K562 (cell line): ENCODE results near the gene ST6GALNAC3. TPM values are rescaled to one million over a fixed set of nuclear protein-coding genes. Genes with fewer than 3 reads are reported as not detected.

Experiments
- ATAC-seq: fragments of 200-7000 bp; cut with Tn5 transposase; 3 replicates; pipeline ENCODE4 v1.9.1; 2020; ENCODE audit warnings: moderate library complexity
- BruUV-seq: library from RNA; stranded (reverse); fragments of 400-500 nt; replicated peaks from 2 replicates; lab custom pipeline; 2021; lab: Mats Ljungman, UMichigan
- CTCF ChIA-PET: fragments of 300-600 bp; formaldehyde crosslinking; extraction: SDS; loops from one replicate; lab custom pipeline; 2021; ENCODE audit warnings: low intra/inter-chr PET ratio; lab: Yijun Ruan, JAX
- POLR2A ChIA-PET: fragments of 300-600, 350-650 bp; sonication (Branson Sonifier 250); formaldehyde crosslinking; extraction: SDS; loops from one replicate; lab custom pipeline; 2021; ENCODE audit warnings: antibody characterized with exemption, inconsistent platforms; lab: Yijun Ruan, JAX
- DNase-seq, 4 experiments: peaks; one replicate each; pipeline versions ENCODE4 v3.0.0 to v3.0.0-alpha.2; 2011 to 2018; ENCODE audit warnings: low spot score in 3 of 4, mixed read lengths in 3 of 4; ENCODE audit errors: extremely low read depth in 1 of 4
- FAIRE-seq: peaks from 2 replicates; lab custom pipeline; 2011; peaks lifted over from hg19 to GRCh38; lab: Jason Lieb, UNC
- H2AFZ ChIP-seq: 2 replicates; pipeline ENCODE4 v1.6.0; 2011; ENCODE audit warnings: low read depth, low read length, control low read depth, inconsistent platforms
- H3K27ac ChIP-seq: fragments of 200-600 bp; 3 replicates; pipeline ENCODE4 v1.8.0; 2011; ENCODE audit warnings: low read depth, mild to moderate bottlenecking, control low read depth, inconsistent platforms, low read length, moderate library complexity, mixed read lengths; ENCODE audit errors: extremely low read depth
- H3K27me3 ChIP-seq, 2 experiments: fragments of 300-600 bp in 1 of 2; 2 replicates in 1 of 2; 3 replicates in 1 of 2; pipeline versions ENCODE4 v1.6.0 to v1.8.0; 2011; ENCODE audit warnings: inconsistent platforms in 2 of 2, low read length in 2 of 2, mild to moderate bottlenecking in 1 of 2, mixed read lengths in 1 of 2, moderate library complexity in 1 of 2; ENCODE audit not compliant: control insufficient read depth in 2 of 2, insufficient read depth in 2 of 2
- H3K36me3 ChIP-seq: fragments of 300-600 bp; 3 replicates; pipeline ENCODE4 v1.8.0; 2011; ENCODE audit warnings: mild to moderate bottlenecking, low read length, inconsistent platforms; ENCODE audit not compliant: control insufficient read depth, insufficient read depth
- H3K4me1 ChIP-seq, 2 experiments: fragments of 200-600 bp in 1 of 2; replicated peaks in 1 of 2; 2 replicates in 1 of 2; 3 replicates in 1 of 2; pipeline versions ENCODE4 v1.5.1 to v1.8.0; 2011; ENCODE audit warnings: inconsistent platforms in 2 of 2, low read length in 2 of 2, mild to moderate bottlenecking in 1 of 2, mixed read lengths in 1 of 2, moderate library complexity in 1 of 2; ENCODE audit not compliant: control insufficient read depth in 2 of 2, insufficient read depth in 2 of 2
- H3K4me2 ChIP-seq: 2 replicates; pipeline ENCODE4 v1.6.1; 2011; ENCODE audit warnings: low read length, control low read depth, inconsistent platforms, mixed read lengths; ENCODE audit not compliant: insufficient read depth
- H3K4me3 ChIP-seq: fragments of 200-600 bp; sonication (generic), shearing (Covaris generic); 2 replicates; pipeline ENCODE4 v1.5.1; 2016; ENCODE audit warnings: control low read depth, inconsistent platforms
- H3K79me2 ChIP-seq: fragments of 200-600 bp; 3 replicates; pipeline ENCODE4 v1.8.0; 2011; ENCODE audit warnings: low read length, inconsistent platforms; ENCODE audit not compliant: control insufficient read depth, insufficient read depth
- H3K9ac ChIP-seq, 2 experiments: 2 replicates each; pipeline versions ENCODE4 v1.6.0 to v1.6.1; 2011; ENCODE audit warnings: low read depth in 2 of 2, low read length in 2 of 2, control low read depth in 1 of 2, inconsistent platforms in 1 of 2, mild to moderate bottlenecking in 1 of 2, mixed read lengths in 1 of 2; ENCODE audit not compliant: insufficient read depth in 1 of 2
- H3K9me1 ChIP-seq: one replicate; pipeline ENCODE4 v1.6.0; 2011; ENCODE audit warnings: inconsistent platforms, mild to moderate bottlenecking, low read length, moderate library complexity; ENCODE audit not compliant: control insufficient read depth, insufficient read depth
- H3K9me3 ChIP-seq: replicated peaks from 2 replicates; pipeline ENCODE4 v1.5.1; 2011; ENCODE audit warnings: low read depth, low read length, inconsistent platforms; ENCODE audit not compliant: control insufficient read depth, insufficient read depth
- H4K20me1 ChIP-seq: replicated peaks from 2 replicates; pipeline ENCODE4 v1.6.1; 2011; ENCODE audit warnings: low read length, inconsistent platforms, mixed read lengths; ENCODE audit not compliant: control insufficient read depth, insufficient read depth
- HNRNPK ChIP-seq: fragments of 200-400 bp; formaldehyde crosslinking; IDR thresholded peaks from one replicate; pipeline ENCODE4 v1.6.1; 2018; ENCODE audit warnings: mild to moderate bottlenecking, low read depth, low read length; ENCODE audit not compliant: poor library complexity, severe bottlenecking
- NCOA4 ChIP-seq: fragments of 450-650 bp; IDR thresholded peaks from 2 replicates; pipeline ENCODE4 v1.6.1; 2018; ENCODE audit warnings: mild to moderate bottlenecking; ENCODE audit not compliant: partially characterized antibody
- NUFIP1 ChIP-seq: fragments of 450-650 bp; IDR thresholded peaks from 2 replicates; pipeline ENCODE4 v1.6.1; 2018; ENCODE audit not compliant: partially characterized antibody
- SIN3B ChIP-seq: fragments of 450-650 bp; IDR thresholded peaks from 2 replicates; pipeline ENCODE4 v1.6.1; 2017; ENCODE audit warnings: low read depth, mild to moderate bottlenecking, moderate library complexity
- SLC30A9 ChIP-seq: fragments of 250-450 bp; sonication (Bioruptor Pico); IDR thresholded peaks from 2 replicates; pipeline ENCODE4 v1.8.0; 2022; ENCODE audit warnings: mild to moderate bottlenecking, moderate library complexity
- SMAD3 ChIP-seq: fragments of 450-650 bp; formaldehyde crosslinking; conservative IDR thresholded peaks from 2 replicates; pipeline ENCODE4 v1.4.0; 2020; ENCODE audit warnings: mild to moderate bottlenecking
- TBP ChIP-seq: optimal IDR thresholded peaks from 2 replicates; pipeline ENCODE3; 2011; ENCODE audit warnings: low read depth, low read length, improper control_type of control experiment
- ZBTB7A ChIP-seq: IDR thresholded peaks from 2 replicates; pipeline ENCODE4 v1.6.1; 2011; ENCODE audit warnings: low read depth, mild to moderate bottlenecking, low read length, moderate library complexity, borderline replicate concordance; ENCODE audit not compliant: control insufficient read depth
- ZC3H8 ChIP-seq: fragments of 450-650 bp; IDR thresholded peaks from 2 replicates; pipeline ENCODE4 v1.6.1; 2017
- ZFP30 ChIP-seq: fragments of 250-450 bp; sonication (Bioruptor Pico); IDR thresholded peaks from 2 replicates; pipeline ENCODE4 v1.8.0; 2022; ENCODE audit warnings: moderate library complexity, mild to moderate bottlenecking, inconsistent platforms, borderline replicate concordance
- ZNF551 ChIP-seq: fragments of 250-450 bp; sonication (Bioruptor Pico); IDR thresholded peaks from 2 replicates; pipeline ENCODE4 v1.5.0; 2021; ENCODE audit warnings: mild to moderate bottlenecking, moderate library complexity
- ZZZ3 ChIP-seq: fragments of 450-650 bp; IDR thresholded peaks from 2 replicates; pipeline ENCODE4 v1.6.1; 2016; ENCODE audit warnings: antibody characterized with exemption, mild to moderate bottlenecking, moderate library complexity
- WGBS: fragments of 100-300 bp; shearing (Covaris generic); methylation state at CpG from one replicate; pipeline ENCODE4 v1.1.6; 2016; ENCODE audit warnings: low coverage, mixed read lengths; ENCODE audit not compliant: insufficient coverage; ENCODE audit errors: missing lambda C conversion rate; 5-methylcytosine and 5-hydroxymethylcytosine counted together
- in situ Hi-C: fragments of 300-500 bp; cut with MboI; formaldehyde crosslinking; loops from 4 replicates; pipeline ENCODE4 v1.15.0; 2018; ENCODE audit warnings: inconsistent platforms, mixed read lengths
- intact Hi-C: fragments of 100-400 bp; cut with micrococcal nuclease; formaldehyde crosslinking; loops from 2 replicates; pipeline ENCODE4 v1.14.2; 2022
- polyA plus RNA-seq, 8 experiments: library from polyadenylated mRNA; depleted of rRNA in 4 of 8; stranded (reverse) in 5 of 8; unstranded in 3 of 8; fragments of >200 nt; fragmentation: Nextera tagmentation in 2 of 8; fragmentation: Illumina TruSeq in 1 of 8; extraction: Ambion mirVana in 2 of 8; extraction: Trizol in 1 of 8; gene quantifications; 2 replicates each; pipeline versions ENCODE4 v1.2.1 to v1.2.3, GENCODE V29; 2011 to 2014; ENCODE audit warnings: inconsistent platforms in 1 of 8, missing spikeins in 1 of 8
- total RNA-seq, 7 experiments: library from RNA; depleted of rRNA in 6 of 7; stranded (reverse); fragments of >200 nt in 6 of 7; fragmentation: Illumina TruSeq in 2 of 7; extraction: Trizol in 2 of 7; gene quantifications; 2 replicates each; pipeline versions ENCODE4 v1.2.1 to v1.2.3, GENCODE V29; 2011 to 2021; ENCODE audit warnings: low replicate concordance in 1 of 7
- TF ChIP-seq, protein P1 (sequence below): fragments of 250-450 bp; sonication (Bioruptor Pico); IDR thresholded peaks from 2 replicates; pipeline ENCODE4 v1.8.0; 2021; ENCODE audit warnings: borderline replicate concordance, mild to moderate bottlenecking, moderate library complexity; ENCODE audit not compliant: poor library complexity, severe bottlenecking
- TF ChIP-seq, protein P2 (sequence below), 2 experiments: IDR thresholded peaks in 1 of 2; conservative IDR thresholded peaks in 1 of 2; 2 replicates each; pipeline ENCODE4 v1.6.1; 2016; ENCODE audit warnings: low read depth in 2 of 2, mild to moderate bottlenecking in 1 of 2, missing compliant biosample characterization in 1 of 2, missing genetic modification characterization in 1 of 2, moderate library complexity in 1 of 2

ST6GALNAC3 gene
- total and polyA plus RNA-seq, 9 of the 15 experiments (the other 6 are each of a cell fraction or from before 2014, with no cell fraction given): 0.04 to 0.29 (median 0.18) TPM; not detected in 6

DNA sequence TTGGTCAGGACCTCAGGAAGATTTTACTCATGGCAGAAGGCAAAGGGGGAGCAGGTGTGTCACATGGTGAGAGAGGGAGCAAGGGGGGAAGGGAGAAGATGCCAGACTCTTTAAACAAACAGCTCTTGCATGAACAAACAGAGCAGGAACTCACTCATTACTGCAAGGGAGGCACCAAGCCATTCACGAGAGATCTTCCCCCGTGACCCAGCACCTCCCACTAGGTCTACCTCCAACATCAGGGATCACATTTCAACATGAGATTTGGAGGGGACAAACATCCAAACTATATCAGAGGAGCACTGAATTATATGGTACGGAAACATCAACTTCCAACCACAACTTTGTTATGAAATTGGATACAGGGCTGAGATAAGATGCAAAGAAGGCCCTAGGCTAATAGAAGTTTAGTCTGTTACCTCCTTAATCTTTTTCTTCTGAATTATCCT lies 164.9 kb downstream of the ST6GALNAC3 start:
- Histone ChIP-seq H3K9me3 (no peaks in the 10 kb centered on the region), H3K27ac (no peak overlapping the region), H3K4me2 (no peak overlapping the region), H3K27me3 (no peaks in the 10 kb centered on the region), H3K9ac (no peak overlapping the region), H2AFZ (no peak overlapping the region), H3K9me1 (no peaks in the 10 kb centered on the region), H4K20me1 (no peaks in the 10 kb centered on the region), H3K79me2 (no peaks in the 10 kb centered on the region), H3K4me1 (no peaks in the 10 kb centered on the region)
- 0% methylated on average over 3 of the region's 3 CpGs for WGBS
- FAIRE-seq: no peak
- no peak for DNase-seq
- in situ Hi-C loops (no loop called here), intact Hi-C loops (no loop called here)
- ATAC-seq: no peak
- no peak for TF ChIP-seq SMAD3 (CRISPR knock-in tag)
- no peak for TF ChIP-seq NCOA4
- TF ChIP-seq, all 486 proteins: peak for 0
- BruUV-seq: no TSS peak
- Histone ChIP-seq H3K4me3 (no peak overlapping the region), H3K36me3 (no peaks in the 10 kb centered on the region)
- CTCF ChIA-PET: no interaction called here
- POLR2A ChIA-PET: no interaction called here

DNA sequence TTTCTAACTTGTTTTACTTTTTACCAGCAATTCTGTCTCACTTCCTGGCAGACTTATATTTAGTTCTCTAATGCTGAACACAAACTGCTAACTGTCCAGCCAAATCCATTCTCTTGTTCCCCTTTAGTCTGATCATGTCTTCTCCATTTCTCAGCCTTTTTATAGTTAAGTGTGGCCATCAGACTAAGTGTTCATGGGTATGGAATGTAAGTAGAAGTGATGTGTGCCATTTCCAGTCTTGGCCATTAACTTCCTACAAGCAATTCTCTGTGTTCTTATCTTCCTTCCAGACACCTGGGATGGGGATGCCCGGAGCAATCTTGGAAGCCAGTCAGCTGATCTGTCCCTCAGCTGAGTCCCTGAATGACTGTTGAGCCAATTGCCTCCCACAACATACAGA lies 165.8 kb downstream of the ST6GALNAC3 start:
- FAIRE-seq (no peak), DNase-seq (no peak), ATAC-seq (no peak)
- intact Hi-C loops (no loop called here), in situ Hi-C loops (no loop called here)
- Histone ChIP-seq H3K36me3 (no peaks in the 10 kb centered on the region), H3K4me1 (no peaks in the 10 kb centered on the region), H3K9ac (no peak overlapping the region), H3K4me3 (no peak overlapping the region), H2AFZ (no peak overlapping the region), H3K79me2 (no peaks in the 10 kb centered on the region), H3K9me1 (no peaks in the 10 kb centered on the region), H3K27ac (no peak overlapping the region), H3K4me2 (no peak overlapping the region), H4K20me1 (no peaks in the 10 kb centered on the region), H3K9me3 (no peaks in the 10 kb centered on the region), H3K27me3 (no peaks in the 10 kb centered on the region)
- ChIA-PET POLR2A (interaction anchor here (0.7 kb wide), 1 partner anchor 734 kb away, joined by 3 read pairs; no protein-coding TSS in a partner anchor), CTCF (no interaction called here)
- no TSS peak for BruUV-seq
- WGBS: 0% methylated on average over 1 of the region's 1 CpG
- TF ChIP-seq ZC3H8 (no peak), NUFIP1 (no peak), ZZZ3 (no peak), SIN3B (no peak), ZBTB7A (no peak), HNRNPK (no peak), ZNF551 (CRISPR knock-in tag) (no peak), SLC30A9 (no peak), ZFP30 (CRISPR knock-in tag) (no peak), TBP (no peak)
- TF ChIP-seq, protein P1, sequence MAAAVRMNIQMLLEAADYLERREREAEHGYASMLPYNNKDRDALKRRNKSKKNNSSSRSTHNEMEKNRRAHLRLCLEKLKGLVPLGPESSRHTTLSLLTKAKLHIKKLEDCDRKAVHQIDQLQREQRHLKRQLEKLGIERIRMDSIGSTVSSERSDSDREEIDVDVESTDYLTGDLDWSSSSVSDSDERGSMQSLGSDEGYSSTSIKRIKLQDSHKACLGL (CRISPR knock-in tag): no peak
- TF ChIP-seq, protein P2, sequence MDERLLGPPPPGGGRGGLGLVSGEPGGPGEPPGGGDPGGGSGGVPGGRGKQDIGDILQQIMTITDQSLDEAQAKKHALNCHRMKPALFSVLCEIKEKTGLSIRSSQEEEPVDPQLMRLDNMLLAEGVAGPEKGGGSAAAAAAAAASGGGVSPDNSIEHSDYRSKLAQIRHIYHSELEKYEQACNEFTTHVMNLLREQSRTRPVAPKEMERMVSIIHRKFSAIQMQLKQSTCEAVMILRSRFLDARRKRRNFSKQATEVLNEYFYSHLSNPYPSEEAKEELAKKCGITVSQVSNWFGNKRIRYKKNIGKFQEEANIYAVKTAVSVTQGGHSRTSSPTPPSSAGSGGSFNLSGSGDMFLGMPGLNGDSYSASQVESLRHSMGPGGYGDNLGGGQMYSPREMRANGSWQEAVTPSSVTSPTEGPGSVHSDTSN (CRISPR knock-in tag; IDR thresholded peaks at IDR 0.05; ENCODE audit: low read depth): no peak
- TF ChIP-seq, protein P2 (tag; conservative IDR thresholded peaks at IDR 0.05; ENCODE audit: low read depth): no peak
